ENCODE data around the gene ZNF575.

DNA sequence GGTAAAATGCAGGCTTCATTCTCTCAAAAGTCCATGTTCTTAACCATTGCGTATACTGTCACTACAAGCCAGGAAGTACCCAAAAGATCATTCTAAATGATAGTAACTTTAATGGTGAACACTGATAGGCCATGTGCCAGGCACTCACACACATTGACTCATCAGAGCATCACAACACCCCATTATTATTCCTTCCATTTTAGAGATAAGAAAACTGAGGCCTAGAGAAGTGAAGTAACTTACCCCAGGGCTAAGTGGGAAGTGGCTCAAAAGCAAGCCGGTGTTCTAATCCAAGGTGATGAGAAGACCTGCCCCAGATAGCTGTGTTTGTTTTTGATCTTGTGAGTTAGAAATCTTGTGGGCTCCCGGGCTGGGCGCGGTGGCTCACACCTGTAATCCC is 27.0 kb upstream of the ZNF575 start:
- TF ChIP-seq, protein P1, sequence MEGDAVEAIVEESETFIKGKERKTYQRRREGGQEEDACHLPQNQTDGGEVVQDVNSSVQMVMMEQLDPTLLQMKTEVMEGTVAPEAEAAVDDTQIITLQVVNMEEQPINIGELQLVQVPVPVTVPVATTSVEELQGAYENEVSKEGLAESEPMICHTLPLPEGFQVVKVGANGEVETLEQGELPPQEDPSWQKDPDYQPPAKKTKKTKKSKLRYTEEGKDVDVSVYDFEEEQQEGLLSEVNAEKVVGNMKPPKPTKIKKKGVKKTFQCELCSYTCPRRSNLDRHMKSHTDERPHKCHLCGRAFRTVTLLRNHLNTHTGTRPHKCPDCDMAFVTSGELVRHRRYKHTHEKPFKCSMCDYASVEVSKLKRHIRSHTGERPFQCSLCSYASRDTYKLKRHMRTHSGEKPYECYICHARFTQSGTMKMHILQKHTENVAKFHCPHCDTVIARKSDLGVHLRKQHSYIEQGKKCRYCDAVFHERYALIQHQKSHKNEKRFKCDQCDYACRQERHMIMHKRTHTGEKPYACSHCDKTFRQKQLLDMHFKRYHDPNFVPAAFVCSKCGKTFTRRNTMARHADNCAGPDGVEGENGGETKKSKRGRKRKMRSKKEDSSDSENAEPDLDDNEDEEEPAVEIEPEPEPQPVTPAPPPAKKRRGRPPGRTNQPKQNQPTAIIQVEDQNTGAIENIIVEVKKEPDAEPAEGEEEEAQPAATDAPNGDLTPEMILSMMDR (IDR thresholded peaks at IDR 0.05; ENCODE audit: poor library complexity, severe bottlenecking): no peak
- TF ChIP-seq POLR2AphosphoS5 (IDR thresholded peaks at IDR 0.05) (no peak), EP300 (conservative IDR thresholded peaks at IDR 0.05; ENCODE audit: poor library complexity, severe bottlenecking) (no peak)
